Measurements from ENCODE around the gene NUP50.

NUP50 gene

GRCh38 chr22:45216133-45217003 is 52.6 kb downstream of the NUP50 start:
- peaks cover 15% of the 10 kb centered on the region for H3K4me1 Mint-ChIP-seq
- ATAC-seq (ENCODE audit: low read depth) (no peak), DNase-seq (ENCODE audit: low spot score in 2 of 2) (no peak)
- H3K36me3 Mint-ChIP-seq, result no peaks in the 10 kb centered on the region
- no peaks in the 10 kb centered on the region for H3K27me3 Mint-ChIP-seq
- no peak overlapping the region for H3K27ac Mint-ChIP-seq
- no peak overlapping the region for H3K4me3 Mint-ChIP-seq
- no peaks in the 10 kb centered on the region for H3K9me3 Mint-ChIP-seq

- DNase-seq (ENCODE audit: low spot score in 2 of 2) (no peak), ATAC-seq (ENCODE audit: low read depth) (no peak)
- no peaks in the 10 kb centered on the region for H3K9me3 Mint-ChIP-seq
- H3K36me3 Mint-ChIP-seq, result no peaks in the 10 kb centered on the region
- H3K27me3 Mint-ChIP-seq, result no peaks in the 10 kb centered on the region
- peaks cover 15% of the 10 kb centered on the region for H3K4me1 Mint-ChIP-seq
- no peak overlapping the region for H3K4me3 Mint-ChIP-seq
- no peak overlapping the region for H3K27ac Mint-ChIP-seq
These were observed 53.6 kb downstream of the NUP50 start for GRCh38 chr22:45217345-45217744.

GRCh38 chr22:45217806-45218205 is 54.1 kb downstream of the NUP50 start:
- Mint-ChIP-seq H3K27ac (no peak overlapping the region), H3K4me1 (peaks cover 19% of the 10 kb centered on the region), H3K9me3 (no peaks in the 10 kb centered on the region), H3K36me3 (no peaks in the 10 kb centered on the region), H3K27me3 (no peaks in the 10 kb centered on the region), H3K4me3 (no peak overlapping the region)
- DNase-seq (ENCODE audit: low spot score in 2 of 2), result no peak
- ATAC-seq (ENCODE audit: low read depth), result no peak

- H3K4me3 Mint-ChIP-seq, result no peak overlapping the region
- peaks cover 18% of the 10 kb centered on the region for H3K4me1 Mint-ChIP-seq
- no peaks in the 10 kb centered on the region for H3K9me3 Mint-ChIP-seq
- H3K27me3 Mint-ChIP-seq, result no peaks in the 10 kb centered on the region
- peak overlapping the region; percentile 47 for H3K27ac Mint-ChIP-seq
- ATAC-seq (ENCODE audit: low read depth) (peak; percentile 52), DNase-seq (ENCODE audit: low spot score in 2 of 2) (no peak)
- H3K36me3 Mint-ChIP-seq, result no peaks in the 10 kb centered on the region
These were observed 55.3 kb downstream of the NUP50 start for GRCh38 chr22:45218976-45219375.

GRCh38 chr22:45221201-45221600 is 57.5 kb downstream of the NUP50 start:
- peak overlapping the region; percentile 4 for H3K27ac Mint-ChIP-seq
- no peak overlapping the region for H3K4me3 Mint-ChIP-seq
- peaks cover 2% of the 10 kb centered on the region for H3K36me3 Mint-ChIP-seq
- H3K9me3 Mint-ChIP-seq, result no peaks in the 10 kb centered on the region
- no peak for ATAC-seq (ENCODE audit: low read depth)
- no peaks in the 10 kb centered on the region for H3K27me3 Mint-ChIP-seq
- peaks cover 26% of the 10 kb centered on the region for H3K4me1 Mint-ChIP-seq
- no peak for DNase-seq (ENCODE audit: low spot score in 2 of 2)

- H3K36me3 Mint-ChIP-seq, result peaks cover 4% of the 10 kb centered on the region
- DNase-seq (ENCODE audit: low spot score in 2 of 2) (no peak), ATAC-seq (ENCODE audit: low read depth) (no peak)
- H3K27ac Mint-ChIP-seq, result no peak overlapping the region
- peaks cover 44% of the 10 kb centered on the region for H3K4me1 Mint-ChIP-seq
- H3K4me3 Mint-ChIP-seq, result no peak overlapping the region
- H3K9me3 Mint-ChIP-seq, result no peaks in the 10 kb centered on the region
- no peaks in the 10 kb centered on the region for H3K27me3 Mint-ChIP-seq
These were observed 59.8 kb downstream of the NUP50 start for GRCh38 chr22:45223304-45224117.

GRCh38 chr22:45224331-45224730 is 60.6 kb downstream of the NUP50 start:
- no peak for ATAC-seq (ENCODE audit: low read depth)
- DNase-seq (ENCODE audit: low spot score in 2 of 2), result no peak
- Mint-ChIP-seq H3K4me1 (peaks cover 44% of the 10 kb centered on the region), H3K9me3 (no peaks in the 10 kb centered on the region), H3K36me3 (peaks cover 4% of the 10 kb centered on the region), H3K4me3 (no peak overlapping the region), H3K27me3 (no peaks in the 10 kb centered on the region), H3K27ac (no peak overlapping the region)

- Mint-ChIP-seq H3K27ac (no peak overlapping the region), H3K4me1 (peaks cover 48% of the 10 kb centered on the region), H3K36me3 (peaks cover 4% of the 10 kb centered on the region), H3K27me3 (no peaks in the 10 kb centered on the region), H3K9me3 (no peaks in the 10 kb centered on the region), H3K4me3 (no peak overlapping the region)
- DNase-seq (ENCODE audit: low spot score in 2 of 2), result no peak
- ATAC-seq (ENCODE audit: low read depth), result no peak
These were observed 61.4 kb downstream of the NUP50 start for GRCh38 chr22:45224988-45225731.

GRCh38 chr22:45225732-45226502 is 62.2 kb downstream of the NUP50 start:
- Mint-ChIP-seq H3K4me3 (no peak overlapping the region), H3K27ac (no peak overlapping the region), H3K4me1 (peaks cover 46% of the 10 kb centered on the region), H3K36me3 (peaks cover 4% of the 10 kb centered on the region), H3K9me3 (no peaks in the 10 kb centered on the region), H3K27me3 (no peaks in the 10 kb centered on the region)
- no peak for ATAC-seq (ENCODE audit: low read depth)
- DNase-seq (ENCODE audit: low spot score in 2 of 2), result no peak

GRCh38 chr22:45226503-45227186 is 62.9 kb downstream of the NUP50 start:
- no peak for DNase-seq (ENCODE audit: low spot score in 2 of 2)
- H3K4me1 Mint-ChIP-seq, result peaks cover 47% of the 10 kb centered on the region
- H3K9me3 Mint-ChIP-seq, result no peaks in the 10 kb centered on the region
- H3K27me3 Mint-ChIP-seq, result no peaks in the 10 kb centered on the region
- H3K36me3 Mint-ChIP-seq, result peaks cover 4% of the 10 kb centered on the region
- no peak overlapping the region for H3K4me3 Mint-ChIP-seq
- no peak overlapping the region for H3K27ac Mint-ChIP-seq
- no peak for ATAC-seq (ENCODE audit: low read depth)

GRCh38 chr22:45227645-45228400 is 64.1 kb downstream of the NUP50 start:
- H3K27me3 Mint-ChIP-seq, result no peaks in the 10 kb centered on the region
- H3K36me3 Mint-ChIP-seq, result peaks cover 4% of the 10 kb centered on the region
- no peak for ATAC-seq (ENCODE audit: low read depth)
- H3K4me3 Mint-ChIP-seq, result no peak overlapping the region
- DNase-seq (ENCODE audit: low spot score in 2 of 2), result no peak
- no peaks in the 10 kb centered on the region for H3K9me3 Mint-ChIP-seq
- no peak overlapping the region for H3K27ac Mint-ChIP-seq
- peaks cover 43% of the 10 kb centered on the region for H3K4me1 Mint-ChIP-seq

GRCh38 chr22:45228401-45228754 is 64.7 kb downstream of the NUP50 start:
- H3K4me1 Mint-ChIP-seq, result peaks cover 42% of the 10 kb centered on the region
- no peaks in the 10 kb centered on the region for H3K27me3 Mint-ChIP-seq
- no peak overlapping the region for H3K27ac Mint-ChIP-seq
- H3K9me3 Mint-ChIP-seq, result no peaks in the 10 kb centered on the region
- peaks cover 4% of the 10 kb centered on the region for H3K36me3 Mint-ChIP-seq
- ATAC-seq (ENCODE audit: low read depth), result no peak
- H3K4me3 Mint-ChIP-seq, result no peak overlapping the region
- no peak for DNase-seq (ENCODE audit: low spot score in 2 of 2)

All from memory B cell (primary cell).